HepG2 (cell line): ENCODE measurements around the gene NDUFS4.

Experiments used
- ARID3A ChIP-seq: IDR thresholded peaks from 2 replicates; pipeline ENCODE4 v1.6.1; 2012; ENCODE audit warnings: low read depth, low read length, improper control_type of control experiment
- CBX2 ChIP-seq, 2 experiments: fragments of 200-600 bp in 1 of 2; sonication (generic); formaldehyde crosslinking in 1 of 2; IDR thresholded peaks; 2 replicates each; pipeline versions ENCODE4 v1.7.0 to v1.8.1; 2018 to 2022; ENCODE audit warnings: low read depth in 2 of 2, low read length in 1 of 2, mild to moderate bottlenecking in 1 of 2, missing genetic modification reagents in 1 of 2
- CHCHD3 ChIP-seq: sonication (generic); formaldehyde crosslinking; IDR thresholded peaks from 2 replicates; pipeline ENCODE4 v1.8.0; 2022; ENCODE audit warnings: mild to moderate bottlenecking, missing genetic modification reagents, moderate library complexity
- CTCF ChIP-seq: sonication (generic); formaldehyde crosslinking; IDR thresholded peaks from 2 replicates; pipeline ENCODE4 v1.5.0; 2020; ENCODE audit warnings: mild to moderate bottlenecking, missing genetic modification reagents, moderate library complexity
- GLMP ChIP-seq: sonication (generic); formaldehyde crosslinking; IDR thresholded peaks from 2 replicates; pipeline ENCODE4 v1.9.0; 2021; ENCODE audit warnings: missing genetic modification reagents, mild to moderate bottlenecking, borderline replicate concordance
- HBP1 ChIP-seq: IDR thresholded peaks from 2 replicates; pipeline ENCODE4 v1.6.1; 2016; ENCODE audit warnings: low read depth, control low read depth
- HDAC2 ChIP-seq: sonication (generic); formaldehyde crosslinking; IDR thresholded peaks from 2 replicates; pipeline ENCODE4 v1.4.0; 2020; ENCODE audit warnings: missing genetic modification reagents
- MYC ChIP-seq: sonication (generic); formaldehyde crosslinking; IDR thresholded peaks from 2 replicates; pipeline ENCODE4 v1.9.0; 2021; ENCODE audit warnings: missing genetic modification reagents, borderline replicate concordance
- NFATC3 ChIP-seq: sonication (generic); formaldehyde crosslinking; IDR thresholded peaks from 2 replicates; pipeline ENCODE4 v1.5.1; 2020; ENCODE audit warnings: mild to moderate bottlenecking, missing genetic modification reagents
- RFX1 ChIP-seq: fragments of 450-650 bp; IDR thresholded peaks from 2 replicates; pipeline ENCODE4 v1.6.1; 2017
- TCF12 ChIP-seq, 2 experiments: fragments of 450-650 bp in 1 of 2; sonication (generic) in 1 of 2; formaldehyde crosslinking in 1 of 2; IDR thresholded peaks; 2 replicates each; pipeline versions ENCODE4 v1.6.1 to v1.8.0; 2017 to 2022; ENCODE audit warnings: antibody characterized with exemption in 1 of 2, mild to moderate bottlenecking in 1 of 2, missing genetic modification reagents in 1 of 2, moderate library complexity in 1 of 2

GRCh38 chr5:53677632-53678031, 117.2 kb downstream of the NDUFS4 start:
- no peak for TF ChIP-seq HBP1 (CRISPR knock-in tag)
- TF ChIP-seq CTCF (CRISPR knock-in tag), result no peak
- TF ChIP-seq TCF12 (IDR thresholded peaks at IDR 0.05), result no peak
- TF ChIP-seq TCF12 (CRISPR knock-in tag; IDR thresholded peaks at IDR 0.05), result no peak
- TF ChIP-seq CBX2 (IDR thresholded peaks at IDR 0.05; ENCODE audit: low read depth, low read length), result no peak
- no peak for TF ChIP-seq CBX2 (CRISPR knock-in tag; IDR thresholded peaks at IDR 0.05; ENCODE audit: low read depth)
- no peak for TF ChIP-seq GLMP (CRISPR knock-in tag)
- TF ChIP-seq CHCHD3, result no peak
- no peak for TF ChIP-seq RFX1
- TF ChIP-seq MYC (CRISPR knock-in tag), result no peak
- TF ChIP-seq ARID3A, result no peak
- no peak for TF ChIP-seq HDAC2 (CRISPR knock-in tag)
- no peak for TF ChIP-seq NFATC3 (CRISPR knock-in tag)
